Kidney epithelial cell (primary cell): ENCODE data around the gene IQGAP3. TPM values are rescaled to one million over a fixed set of nuclear protein-coding genes. Genes with fewer than 3 reads are reported as not detected.

ENCODE experiments used
- DNase-seq: peaks from one replicate; pipeline ENCODE4 v3.0.0-alpha.2; 2010; ENCODE audit warnings: low read depth
- H3K27me3 ChIP-seq: 2 replicates; pipeline ENCODE4 v1.6.0; 2011; ENCODE audit warnings: low read length; ENCODE audit not compliant: control insufficient read depth, insufficient read depth
- H3K36me3 ChIP-seq: 2 replicates; pipeline ENCODE4 v1.5.1; 2011; ENCODE audit warnings: low read length; ENCODE audit not compliant: control insufficient read depth, insufficient read depth
- H3K4me3 ChIP-seq: 2 replicates; pipeline ENCODE4 v1.5.1; 2011; ENCODE audit warnings: low read depth, mild to moderate bottlenecking, control low read depth, low read length
- CTCF ChIP-seq: IDR thresholded peaks from 2 replicates; pipeline ENCODE4 v1.5.1; 2011; ENCODE audit warnings: mild to moderate bottlenecking, moderate library complexity, low read length, control low read depth, inconsistent platforms; ENCODE audit not compliant: insufficient read depth, poor library complexity, severe bottlenecking
- total RNA-seq: library from RNA; depleted of rRNA; stranded (reverse); fragments of >200 nt; gene quantifications from 2 replicates; pipeline ENCODE4 v1.2.3, GENCODE V29; 2015

The IQGAP3 gene
- total RNA-seq, 1 donor from 2014 or later: 8.0 TPM

GRCh38 chr1:156601892-156602291, 29.5 kb upstream of the IQGAP3 start:
- Histone ChIP-seq H3K4me3 (peak overlapping the region; percentile 89), H3K27me3 (no peaks in the 10 kb centered on the region), H3K36me3 (peaks cover 1% of the 10 kb centered on the region)
- no peak for TF ChIP-seq CTCF
- no peak for DNase-seq

- H3K4me3 ChIP-seq: peak within 1 kb of the TSS; percentile 89
- no peak for TF ChIP-seq CTCF
- H3K36me3 ChIP-seq: peaks cover 1% of the 10 kb centered on the region
- no peaks in the 10 kb centered on the region for H3K27me3 ChIP-seq
- DNase-seq: peak; percentile 61
These were observed 28.9 kb upstream of the IQGAP3 start, which contains the start of gene GPATCH4 for GRCh38 chr1:156601122-156601830. Gene GPATCH4 (minus strand): TSS chr1:156601479.

- no peaks in the 10 kb centered on the region for H3K27me3 ChIP-seq
- peak overlapping the region; percentile 89 for H3K4me3 ChIP-seq
- no peak for TF ChIP-seq CTCF
- no peak for DNase-seq
- peaks cover 4% of the 10 kb centered on the region for H3K36me3 ChIP-seq
These were observed 28.4 kb upstream of the IQGAP3 start for GRCh38 chr1:156600733-156601121.

- no peak for DNase-seq
- TF ChIP-seq CTCF: no peak
- Histone ChIP-seq H3K36me3 (peaks cover 4% of the 10 kb centered on the region), H3K27me3 (no peaks in the 10 kb centered on the region), H3K4me3 (no peak overlapping the region)
These were observed 27.4 kb upstream of the IQGAP3 start for GRCh38 chr1:156599811-156600210.

- DNase-seq: no peak
- H3K36me3 ChIP-seq: peaks cover 4% of the 10 kb centered on the region
- TF ChIP-seq CTCF: no peak
- H3K4me3 ChIP-seq: no peak overlapping the region
- no peaks in the 10 kb centered on the region for H3K27me3 ChIP-seq
These were observed 26.5 kb upstream of the IQGAP3 start for GRCh38 chr1:156598731-156599432.

GRCh38 chr1:156598125-156598524, 25.8 kb upstream of the IQGAP3 start:
- Histone ChIP-seq H3K4me3 (no peak overlapping the region), H3K27me3 (no peaks in the 10 kb centered on the region), H3K36me3 (peaks cover 5% of the 10 kb centered on the region)
- DNase-seq: no peak
- TF ChIP-seq CTCF: no peak
